BJ (cell line): Measurements from ENCODE around the gene ALCAM. TPM values are rescaled to one million over a fixed set of nuclear protein-coding genes. Genes with fewer than 3 reads are reported as not detected.

ENCODE experiments used
- CTCF ChIA-PET: fragments of 350-600 bp; formaldehyde crosslinking; extraction: SDS; loops from one replicate; lab custom pipeline; 2021; ENCODE audit warnings: antibody characterized with exemption, inconsistent platforms; lab: Yijun Ruan, JAX
- POLR2A ChIA-PET: fragments of 300-600 bp; sonication (Branson Sonifier 250); formaldehyde crosslinking; extraction: SDS; loops from one replicate; lab custom pipeline; 2021; ENCODE audit warnings: antibody characterized with exemption; lab: Charles Lee
- DNase-seq: peaks from one replicate; pipeline ENCODE4 v3.0.0-alpha.2; 2011; ENCODE audit warnings: low read depth
- H3K27me3 ChIP-seq: 2 replicates; pipeline ENCODE4 v1.6.0; 2011; ENCODE audit warnings: low read length; ENCODE audit not compliant: control insufficient read depth, insufficient read depth
- H3K36me3 ChIP-seq: 2 replicates; pipeline ENCODE4 v1.5.1; 2011; ENCODE audit warnings: low read length; ENCODE audit not compliant: control insufficient read depth, insufficient read depth
- H3K4me3 ChIP-seq: 2 replicates; pipeline ENCODE4 v1.5.1; 2011; ENCODE audit warnings: low read depth, mild to moderate bottlenecking, control low read depth, low read length
- polyA plus RNA-seq: library from polyadenylated mRNA; depleted of rRNA; stranded (reverse); fragments of >200 nt; gene quantifications from 2 replicates; pipeline ENCODE4 v1.2.3, GENCODE V29; 2011
- TF ChIP-seq, protein P1 (sequence below): IDR thresholded peaks from 2 replicates; pipeline ENCODE4 v1.5.1; 2011; ENCODE audit warnings: low read depth, mild to moderate bottlenecking, control low read depth, inconsistent platforms, low read length, moderate library complexity; ENCODE audit not compliant: insufficient read depth

The ALCAM gene
- polyA plus RNA-seq, 1 experiment: 89.5 TPM

DNA sequence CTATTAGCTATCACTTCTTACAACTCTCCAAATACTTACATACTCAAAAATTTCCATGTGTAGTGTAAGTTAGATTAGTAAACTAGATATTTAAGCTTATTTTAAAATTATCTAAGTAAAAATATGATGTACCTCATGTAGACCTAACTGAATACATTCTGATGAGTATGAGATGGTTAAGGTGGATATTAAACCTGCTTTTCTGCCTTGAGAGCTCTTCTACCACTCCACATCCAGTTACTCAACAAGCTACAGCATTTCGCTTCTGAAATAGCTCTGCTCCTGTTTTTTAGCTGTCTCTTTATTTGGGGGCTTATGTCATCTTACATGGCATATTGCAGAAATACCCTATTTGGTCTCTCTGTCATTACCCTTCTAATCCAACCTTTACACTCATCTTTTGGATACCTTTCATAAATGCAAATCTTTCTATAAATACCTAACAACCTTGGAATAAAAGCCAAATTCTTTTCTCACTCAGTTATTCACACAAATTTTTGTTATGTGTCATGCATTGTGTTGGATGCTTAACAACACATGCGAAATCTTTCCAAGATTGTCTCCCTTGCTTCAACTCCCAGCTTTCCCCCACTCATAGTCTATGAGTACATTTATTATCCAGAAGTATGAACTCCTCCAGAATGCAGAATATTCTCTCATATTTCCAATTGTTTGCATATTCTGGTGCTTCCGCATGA, 92.0 kb downstream of the ALCAM start:
- CTCF ChIA-PET: interaction anchor here (1.5 kb wide), 1 partner anchor 11 kb away, joined by 3 read pairs; no protein-coding TSS in a partner anchor
- H3K4me3 ChIP-seq: no peak overlapping the region
- DNase-seq: no peak
- POLR2A ChIA-PET: interaction anchor here (0.6 kb wide), 1 partner anchor 11 kb away, joined by 4 read pairs; no protein-coding TSS in a partner anchor
- TF ChIP-seq, protein P1, sequence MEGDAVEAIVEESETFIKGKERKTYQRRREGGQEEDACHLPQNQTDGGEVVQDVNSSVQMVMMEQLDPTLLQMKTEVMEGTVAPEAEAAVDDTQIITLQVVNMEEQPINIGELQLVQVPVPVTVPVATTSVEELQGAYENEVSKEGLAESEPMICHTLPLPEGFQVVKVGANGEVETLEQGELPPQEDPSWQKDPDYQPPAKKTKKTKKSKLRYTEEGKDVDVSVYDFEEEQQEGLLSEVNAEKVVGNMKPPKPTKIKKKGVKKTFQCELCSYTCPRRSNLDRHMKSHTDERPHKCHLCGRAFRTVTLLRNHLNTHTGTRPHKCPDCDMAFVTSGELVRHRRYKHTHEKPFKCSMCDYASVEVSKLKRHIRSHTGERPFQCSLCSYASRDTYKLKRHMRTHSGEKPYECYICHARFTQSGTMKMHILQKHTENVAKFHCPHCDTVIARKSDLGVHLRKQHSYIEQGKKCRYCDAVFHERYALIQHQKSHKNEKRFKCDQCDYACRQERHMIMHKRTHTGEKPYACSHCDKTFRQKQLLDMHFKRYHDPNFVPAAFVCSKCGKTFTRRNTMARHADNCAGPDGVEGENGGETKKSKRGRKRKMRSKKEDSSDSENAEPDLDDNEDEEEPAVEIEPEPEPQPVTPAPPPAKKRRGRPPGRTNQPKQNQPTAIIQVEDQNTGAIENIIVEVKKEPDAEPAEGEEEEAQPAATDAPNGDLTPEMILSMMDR: no peak
- no peaks in the 10 kb centered on the region for H3K27me3 ChIP-seq
- no peaks in the 10 kb centered on the region; the same call in 1 of the 2 replicates for H3K36me3 ChIP-seq

DNA sequence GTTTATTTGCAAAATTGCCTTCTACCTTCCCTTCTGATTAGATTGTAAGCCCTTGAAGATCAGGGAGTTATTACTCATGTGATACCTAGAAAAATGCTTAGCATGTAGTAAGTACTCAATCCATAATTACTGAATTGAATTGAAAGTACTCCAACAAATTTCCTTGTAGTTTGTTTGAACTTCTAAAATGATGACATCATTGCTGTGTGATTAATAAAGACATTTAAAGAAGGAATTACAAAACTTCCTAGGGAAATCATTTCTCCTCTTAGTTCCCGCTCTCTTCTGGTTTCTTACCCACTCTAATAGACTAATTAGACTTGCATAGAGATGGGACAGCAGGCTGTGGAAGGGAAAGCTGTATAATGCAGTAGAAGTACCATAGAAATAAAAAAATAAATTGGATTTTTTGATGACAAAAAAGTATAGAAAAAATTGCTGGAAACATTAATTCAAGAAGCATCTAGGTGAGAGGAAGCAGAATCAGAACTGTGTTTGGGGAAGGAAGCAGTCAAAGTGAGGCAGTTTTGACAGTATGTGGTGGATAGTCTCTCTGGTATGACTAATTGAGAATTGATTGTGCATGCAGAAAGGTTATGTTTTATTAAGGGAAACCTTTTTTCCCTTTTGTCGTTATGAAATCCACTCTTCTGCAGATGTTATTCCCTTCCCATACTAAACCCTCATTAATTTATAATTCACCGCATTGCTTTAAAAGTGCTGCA, 93.0 kb downstream of the ALCAM start:
- TF ChIP-seq, protein P1: no peak
- no peak for DNase-seq
- POLR2A ChIA-PET: interaction anchor here (0.6 kb wide), 1 partner anchor 12 kb away, joined by 4 read pairs; no protein-coding TSS in a partner anchor
- CTCF ChIA-PET: no interaction called here
- Histone ChIP-seq H3K4me3 (no peak overlapping the region), H3K36me3 (no peaks in the 10 kb centered on the region; the same call in 1 of the 2 replicates), H3K27me3 (no peaks in the 10 kb centered on the region)

DNA sequence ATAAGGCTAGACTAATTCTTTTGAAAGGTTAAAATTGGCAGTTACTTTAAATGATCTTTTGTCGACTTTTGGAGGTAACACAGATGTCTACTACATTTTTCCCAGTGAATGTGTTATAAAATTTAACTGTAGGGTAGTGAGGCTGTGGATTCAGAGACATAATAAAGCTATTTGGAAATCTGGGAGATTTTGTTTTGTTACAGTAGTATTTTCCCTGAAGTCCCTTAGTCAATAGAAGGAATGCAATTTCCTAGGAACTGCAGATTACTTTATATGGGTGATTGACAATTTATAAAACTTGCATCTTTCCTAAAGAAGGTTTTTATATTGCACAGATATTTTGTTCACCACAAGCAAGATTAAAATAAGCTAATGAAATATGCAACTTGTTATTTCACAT, 96.9 kb downstream of the ALCAM start:
- Histone ChIP-seq H3K4me3 (no peak overlapping the region), H3K36me3 (no peaks in the 10 kb centered on the region), H3K27me3 (no peaks in the 10 kb centered on the region)
- no peak for DNase-seq
- CTCF ChIA-PET: no interaction called here
- POLR2A ChIA-PET: no interaction called here
- TF ChIP-seq, protein P1: no peak

DNA sequence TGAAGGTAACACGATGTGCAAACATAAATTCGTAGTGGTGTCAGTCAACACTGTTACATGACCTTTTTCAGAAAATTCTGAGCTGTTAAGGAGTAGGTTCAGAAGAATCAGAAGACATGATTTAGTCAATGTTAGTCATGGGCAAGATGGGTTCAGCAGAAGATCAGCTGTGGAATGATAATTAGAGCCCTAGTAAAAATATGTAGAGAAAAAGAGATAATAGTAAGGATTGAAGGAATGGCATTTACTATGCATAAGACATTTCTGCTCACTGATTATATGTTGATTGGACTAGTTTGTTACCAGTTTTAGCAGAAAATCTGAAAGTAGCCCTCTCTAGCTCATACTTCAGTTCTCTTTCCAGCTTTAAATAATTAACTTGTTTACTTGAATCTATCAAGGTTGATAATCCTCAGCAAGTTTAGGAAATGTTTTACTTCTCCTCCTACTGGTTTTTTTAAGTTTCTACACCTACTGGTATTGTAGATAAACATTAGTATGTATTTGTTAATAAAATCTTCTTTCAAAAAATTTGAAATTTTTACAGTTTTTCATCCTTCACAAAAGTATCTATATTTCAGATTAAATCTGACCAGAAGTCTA, 98.6 kb downstream of the ALCAM start:
- Histone ChIP-seq H3K4me3 (no peak overlapping the region), H3K36me3 (no peaks in the 10 kb centered on the region), H3K27me3 (no peaks in the 10 kb centered on the region)
- ChIA-PET POLR2A (no interaction called here), CTCF (interaction anchor here (0.6 to 1.3 kb wide), 5 partner anchors 13 to 140 kb away, joined by 3 to 5 read pairs (median 3); no protein-coding TSS in a partner anchor)
- TF ChIP-seq, protein P1: no peak
- DNase-seq: no peak

DNA sequence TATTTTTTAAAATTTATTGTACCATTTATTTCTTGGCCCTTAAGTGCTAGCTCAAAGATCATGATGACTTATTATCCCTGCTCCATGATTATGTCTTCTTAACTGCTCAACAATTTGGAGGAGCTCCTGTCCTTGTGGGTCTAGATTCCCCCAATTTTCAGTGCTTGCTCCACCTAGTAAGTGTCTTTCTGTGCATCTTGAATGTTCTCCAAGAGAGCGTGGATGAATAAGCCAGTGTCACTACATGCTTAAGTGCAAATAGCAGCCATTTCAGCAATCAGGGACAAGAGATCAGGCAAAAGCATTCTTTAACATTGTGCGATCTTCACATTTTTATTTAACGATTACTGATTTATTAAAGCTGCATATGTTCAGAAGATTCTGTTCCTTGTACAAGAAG, 99.4 kb downstream of the ALCAM start:
- H3K4me3 ChIP-seq: no peak overlapping the region
- DNase-seq: no peak
- TF ChIP-seq, protein P1: no peak
- no peaks in the 10 kb centered on the region for H3K36me3 ChIP-seq
- no peaks in the 10 kb centered on the region for H3K27me3 ChIP-seq
- ChIA-PET CTCF (interaction anchor here (0.6 to 1.3 kb wide), 5 partner anchors 10 to 140 kb away, joined by 3 to 5 read pairs (median 3); no protein-coding TSS in a partner anchor), POLR2A (no interaction called here)
